Activated CD8-positive, alpha-beta T cell treated with anti-CD3 and anti-CD28 coated beads for 36 hours (primary cell): Measurements from ENCODE around the gene ANKUB1. TPM values are rescaled to one million over a fixed set of nuclear protein-coding genes. Genes with fewer than 3 reads are reported as not detected.
A peak's percentile ranks its signal among the peaks of the same experiment; 100 is the strongest.

ENCODE experiments used
- ATAC-seq: fragments of 200-7000 bp; cut with Tn5 transposase; one replicate; pipeline ENCODE4 v1.10.0; 2021; ENCODE audit warnings: mild to moderate bottlenecking, moderate library complexity
- CTCF ChIA-PET: fragments of 350-600 bp; sonication (Branson Sonifier 250); formaldehyde crosslinking; loops from one replicate; lab custom pipeline; 2021; ENCODE audit warnings: antibody characterized with exemption; lab: Charles Lee
- POLR2A ChIA-PET: fragments of 350-600 bp; sonication (Branson Sonifier 250); formaldehyde crosslinking; loops from one replicate; lab custom pipeline; 2021; ENCODE audit warnings: antibody characterized with exemption; lab: Charles Lee
- DNase-seq: peaks from one replicate; pipeline ENCODE4 v3.0.0-alpha.2; 2020
- H3K27ac Mint-ChIP-seq: one replicate; pipeline ENCODE4 v1.8.0; 2021; ENCODE audit warnings: mild to moderate bottlenecking, mixed read lengths
- H3K27me3 Mint-ChIP-seq: one replicate; pipeline ENCODE4 v1.8.0; 2021; ENCODE audit warnings: mixed read lengths
- H3K36me3 Mint-ChIP-seq: one replicate; pipeline ENCODE4 v1.8.0; 2021; ENCODE audit warnings: low read depth, mixed read lengths
- H3K4me1 Mint-ChIP-seq: one replicate; pipeline ENCODE4 v1.8.0; 2021; ENCODE audit warnings: low read depth, mixed read lengths
- H3K4me3 Mint-ChIP-seq: one replicate; pipeline ENCODE4 v1.8.0; 2021; ENCODE audit warnings: mild to moderate bottlenecking, moderate library complexity, mixed read lengths
- H3K9me3 Mint-ChIP-seq: one replicate; pipeline ENCODE4 v1.8.0; 2021; ENCODE audit warnings: mixed read lengths
- CTCF ChIP-seq: fragments of 200-600 bp; IDR thresholded peaks from one replicate; pipeline ENCODE4 v1.8.0; 2022; ENCODE audit warnings: antibody characterized with exemption, mild to moderate bottlenecking
- intact Hi-C: fragments of 100-400 bp; cut with micrococcal nuclease; formaldehyde crosslinking; loops from one replicate; pipeline ENCODE4 v1.10.0; 2022
- total RNA-seq, 2 experiments: library from RNA; stranded (reverse); gene quantifications; one replicate each; pipeline ENCODE4 v1.2.3, GENCODE V29; 2021

The ANKUB1 gene
- total RNA-seq, 2 experiments from 2014 or later: not detected

GRCh38 chr3:149815728-149816127, 23.4 kb upstream of the ANKUB1 start:
- Mint-ChIP-seq H3K4me1 (peaks cover 56% of the 10 kb centered on the region), H3K4me3 (no peak overlapping the region), H3K27me3 (no peaks in the 10 kb centered on the region), H3K36me3 (peaks cover 10% of the 10 kb centered on the region), H3K27ac (no peak overlapping the region), H3K9me3 (no peaks in the 10 kb centered on the region)
- intact Hi-C loops: no loop called here
- no peak for ATAC-seq
- no peak for DNase-seq
- no peak for TF ChIP-seq CTCF
- CTCF ChIA-PET: interaction anchor here (0.9 to 9.5 kb wide), 2 partner anchors 7 to 44 kb away, joined by 3 to 51 read pairs; no protein-coding TSS in a partner anchor
- POLR2A ChIA-PET: no interaction called here

GRCh38 chr3:149815321-149815720, 23.0 kb upstream of the ANKUB1 start:
- POLR2A ChIA-PET: no interaction called here

GRCh38 chr3:149813367-149814281, 21.3 kb upstream of the ANKUB1 start:
- peaks cover 9% of the 10 kb centered on the region for H3K36me3 Mint-ChIP-seq
- intact Hi-C loops: loop anchor here (5.0 kb wide), 1 partner anchor 61 kb away; the partner anchor contains the start of gene COMMD2
- H3K27me3 Mint-ChIP-seq: peaks cover 3% of the 10 kb centered on the region
- peak; percentile 34 for DNase-seq
- ChIA-PET POLR2A (interaction anchor here (1.0 to 2.6 kb wide), 3 partner anchors 11 to 235 kb away, joined by 4 to 11 read pairs (median 5); partner anchors contain the start of gene COMMD2), CTCF (interaction anchor here (0.7 to 1.5 kb wide), 3 partner anchors 42 to 282 kb away, joined by 3 read pairs; no protein-coding TSS in a partner anchor)
- peak overlapping the region; percentile 99 for H3K27ac Mint-ChIP-seq
- peak; percentile 10 for ATAC-seq
- H3K9me3 Mint-ChIP-seq: no peaks in the 10 kb centered on the region
- H3K4me3 Mint-ChIP-seq: peak overlapping the region; percentile 90
- peaks cover 49% of the 10 kb centered on the region for H3K4me1 Mint-ChIP-seq
- TF ChIP-seq CTCF: no peak

More at GRCh38 chr3:149815321-149815720, 23.0 kb upstream of the ANKUB1 start:
- peak overlapping the region; percentile 90 for H3K4me3 Mint-ChIP-seq
- CTCF ChIA-PET: no interaction called here
- no peaks in the 10 kb centered on the region for H3K9me3 Mint-ChIP-seq
- TF ChIP-seq CTCF: no peak
- H3K36me3 Mint-ChIP-seq: peaks cover 10% of the 10 kb centered on the region
- DNase-seq (no peak), ATAC-seq (no peak)
- no peak overlapping the region for H3K27ac Mint-ChIP-seq
- H3K27me3 Mint-ChIP-seq: peaks cover under 1% of the 10 kb centered on the region
- intact Hi-C loops: no loop called here
- peaks cover 55% of the 10 kb centered on the region for H3K4me1 Mint-ChIP-seq

- no peaks in the 10 kb centered on the region for H3K9me3 Mint-ChIP-seq
- intact Hi-C loops: loop anchor here (5.0 kb wide), 1 partner anchor 60 kb away; the partner anchor contains the start of gene COMMD2
- H3K4me1 Mint-ChIP-seq: peaks cover 44% of the 10 kb centered on the region
- peak within 1 kb of the TSS; percentile 90 for H3K4me3 Mint-ChIP-seq
- H3K27ac Mint-ChIP-seq: peak within 1 kb of the TSS; percentile 99
- no peak for TF ChIP-seq CTCF
- POLR2A ChIA-PET: interaction anchor here (1.0 to 2.6 kb wide), 3 partner anchors 12 to 234 kb away, joined by 4 to 11 read pairs (median 5); partner anchors contain the start of gene COMMD2
- peak; percentile 95 for ATAC-seq
- CTCF ChIA-PET: interaction anchor here (1.2 kb wide), 1 partner anchor 42 kb away, joined by 3 read pairs; no protein-coding TSS in a partner anchor
- DNase-seq: peak; percentile 98
- peaks cover 5% of the 10 kb centered on the region for H3K36me3 Mint-ChIP-seq
- H3K27me3 Mint-ChIP-seq: peaks cover 3% of the 10 kb centered on the region
Measured at GRCh38 chr3:149812606-149813366, 20.4 kb upstream of the ANKUB1 start, which contains the start of gene RNF13. Gene RNF13, plus strand, starts transcription at chr3:149813215. Its CDS starts 32,812 bp downstream, at chr3:149846027.
